NOMO-1 (cell line): ENCODE measurements around the gene PAK1.

Experiments
- DNase-seq, 2 experiments: peaks; one replicate each; lab custom pipeline; 2025; ENCODE audit not compliant: unreplicated experiment in 2 of 2; lab: John Stamatoyannopoulos, UW

The PAK1 gene

DNA sequence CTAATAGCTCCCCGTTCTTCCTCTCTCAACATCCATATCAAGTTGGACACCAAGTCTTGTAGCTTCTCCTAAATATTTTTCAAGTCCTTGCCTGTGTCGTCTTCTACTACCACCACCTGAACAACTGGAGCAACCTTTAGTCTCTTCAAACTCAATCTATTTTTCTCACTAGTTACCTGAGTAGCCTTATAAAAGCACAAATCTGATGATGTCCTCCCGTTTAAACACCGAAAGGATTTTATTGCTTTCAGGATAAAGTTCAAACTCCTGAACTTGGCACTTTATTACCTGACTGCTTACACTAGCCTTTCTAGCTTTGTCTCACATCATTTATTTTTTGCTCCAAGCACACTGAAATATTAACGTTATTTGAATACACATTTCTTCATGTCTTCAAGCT is 1.3 kb upstream of the PAK1 start:
- DNase-seq = no peak

DNA sequence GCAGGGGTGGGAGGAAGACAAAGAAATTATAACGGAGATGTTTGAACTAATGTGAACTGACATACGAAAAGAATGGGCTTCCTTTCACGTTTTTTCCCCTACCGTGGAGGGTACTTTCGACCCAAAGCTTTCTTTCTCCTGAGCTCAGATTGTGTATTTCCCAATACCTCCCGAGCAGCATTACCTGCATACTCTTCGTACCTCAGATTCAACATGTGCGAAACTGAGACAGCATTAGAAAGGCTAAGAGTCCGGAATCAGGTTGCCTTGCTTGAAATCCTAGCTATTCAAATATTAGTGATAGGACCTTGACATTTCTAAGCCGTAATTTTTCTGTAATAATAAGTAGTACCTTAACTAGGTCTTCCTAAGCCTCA is 778 bp upstream of the PAK1 start:
- no peak for DNase-seq

DNA sequence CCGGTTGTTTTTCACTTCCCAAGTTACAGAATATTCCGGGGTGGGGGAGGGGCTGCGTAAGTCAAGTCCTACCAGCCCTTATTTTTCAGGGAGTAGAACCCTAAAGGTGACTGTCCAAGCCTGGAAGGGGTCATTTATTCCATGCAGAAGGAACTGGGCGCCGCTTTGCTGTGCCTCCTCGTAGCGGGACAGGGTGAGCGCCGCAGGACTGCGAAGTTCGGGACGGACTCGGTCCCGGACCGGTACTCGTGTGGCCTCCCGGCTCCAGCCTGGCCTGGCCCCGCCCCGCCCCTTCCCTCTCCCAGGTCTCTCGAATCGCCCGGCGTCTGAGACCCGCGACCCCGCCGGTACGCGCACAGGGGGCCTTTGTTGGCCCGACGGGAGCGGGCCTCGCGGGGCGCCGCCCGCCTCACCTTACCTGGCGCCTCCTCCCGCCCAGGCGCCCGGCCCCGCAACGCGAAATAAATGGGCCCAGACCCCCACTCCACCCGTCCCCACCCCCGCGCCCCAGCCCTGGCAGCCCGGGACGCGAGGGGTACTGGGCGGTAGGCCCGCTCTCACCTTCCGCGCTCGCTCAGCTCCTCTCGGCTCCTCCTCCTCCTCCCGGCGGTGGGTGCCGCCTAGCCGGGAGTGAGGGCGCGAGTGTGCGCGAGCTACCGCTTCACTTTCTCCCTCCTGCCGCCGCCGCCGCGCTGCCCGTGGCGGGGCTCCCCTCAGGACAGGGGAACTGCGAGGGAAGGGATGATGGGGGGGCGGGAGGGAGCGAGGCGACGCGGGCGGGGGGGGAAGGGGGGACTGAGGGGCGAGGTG is 698 bp downstream of the PAK1 start:
- peak in 1 of 2 experiments; percentile 45 for DNase-seq

DNA sequence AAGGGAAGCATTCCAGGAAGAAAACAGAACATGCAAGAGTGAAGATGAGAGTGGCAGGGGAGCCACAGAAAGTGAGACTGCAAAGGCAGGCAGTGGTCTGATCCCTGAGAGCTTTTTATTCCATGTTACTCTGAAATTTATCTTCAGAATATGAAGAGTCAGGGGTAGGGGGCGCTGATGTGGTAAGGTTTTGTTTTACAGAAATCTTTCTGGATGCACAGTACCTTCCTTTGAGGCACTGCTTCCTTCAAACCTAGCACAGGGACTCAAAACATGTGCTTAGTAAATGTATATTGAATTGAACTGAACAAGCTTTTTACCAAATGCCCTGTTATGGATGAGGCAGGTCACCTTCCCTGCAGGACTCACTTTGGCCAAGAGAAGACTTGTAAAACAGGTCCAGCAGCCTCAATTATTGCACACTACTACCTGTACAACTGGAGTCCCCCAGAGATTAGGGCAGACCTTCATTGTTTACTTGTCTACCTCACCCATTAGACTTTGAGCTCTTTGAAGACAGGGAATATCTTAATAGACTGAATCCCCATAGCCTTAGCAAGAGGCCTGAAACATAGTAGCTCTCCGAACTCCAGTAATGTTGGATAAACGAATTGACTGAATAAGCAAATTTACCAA is 2.2 kb downstream of the PAK1 start:
- DNase-seq = peak; percentile 24 to 50

DNA sequence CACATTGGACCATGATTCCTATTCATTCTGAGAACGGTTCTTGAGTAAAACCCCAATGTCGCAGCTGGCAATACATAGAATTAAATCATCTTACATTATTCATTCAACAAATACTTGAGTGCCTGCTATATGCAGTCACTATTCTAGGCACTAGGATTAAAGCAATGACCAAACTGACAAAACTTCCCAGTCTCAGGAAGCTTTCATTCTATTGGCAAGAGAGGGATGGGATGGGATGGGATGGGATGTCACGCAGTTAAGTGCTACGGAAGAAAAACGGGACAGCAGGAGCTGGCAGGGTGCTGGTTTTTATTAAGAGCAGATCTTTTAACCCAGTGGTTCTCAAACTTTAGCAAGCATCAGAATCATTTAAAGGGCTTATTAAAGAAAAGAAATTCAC is 2.9 kb downstream of the PAK1 start:
- DNase-seq = no peak

DNA sequence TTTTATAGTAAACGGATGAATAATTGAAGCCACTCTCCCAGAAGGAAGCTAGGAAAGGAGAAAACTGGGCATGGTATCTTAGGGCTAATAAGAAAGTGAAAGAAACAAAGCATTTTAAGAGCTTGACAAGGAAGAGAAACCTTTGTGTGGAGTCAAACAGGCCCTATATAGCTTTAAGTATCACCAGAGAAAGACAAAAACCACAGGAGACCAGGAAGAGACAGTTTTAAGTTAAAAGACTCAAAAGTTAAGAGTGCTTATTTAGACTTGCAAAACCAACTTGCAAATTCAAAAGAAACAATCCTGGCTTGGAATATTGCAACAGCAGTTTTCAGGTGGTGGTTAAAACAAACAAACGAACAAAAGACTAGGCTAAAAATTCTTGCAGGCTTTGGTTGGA is 3.4 kb downstream of the PAK1 start:
- DNase-seq = peak; percentile 36 to 40

DNA sequence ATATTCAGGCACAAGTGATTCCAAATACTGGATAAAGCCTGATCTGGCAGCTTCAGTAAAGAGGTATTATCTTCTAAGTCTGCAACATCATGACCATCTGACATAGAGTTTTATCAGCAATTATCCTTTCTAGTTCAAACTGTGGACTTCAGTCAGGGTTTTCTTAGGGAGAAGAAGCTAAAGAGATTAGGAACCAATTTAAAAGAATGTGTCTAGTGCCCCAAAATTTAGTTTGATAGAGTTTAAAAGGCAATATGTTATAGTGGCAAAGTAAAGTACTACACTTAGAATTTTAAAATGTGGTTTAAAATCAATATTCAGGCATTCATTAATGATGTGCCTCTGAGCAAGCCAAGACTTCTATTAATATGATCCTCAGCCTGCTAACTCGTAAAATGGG is 5.4 kb downstream of the PAK1 start:
- DNase-seq = no peak

DNA sequence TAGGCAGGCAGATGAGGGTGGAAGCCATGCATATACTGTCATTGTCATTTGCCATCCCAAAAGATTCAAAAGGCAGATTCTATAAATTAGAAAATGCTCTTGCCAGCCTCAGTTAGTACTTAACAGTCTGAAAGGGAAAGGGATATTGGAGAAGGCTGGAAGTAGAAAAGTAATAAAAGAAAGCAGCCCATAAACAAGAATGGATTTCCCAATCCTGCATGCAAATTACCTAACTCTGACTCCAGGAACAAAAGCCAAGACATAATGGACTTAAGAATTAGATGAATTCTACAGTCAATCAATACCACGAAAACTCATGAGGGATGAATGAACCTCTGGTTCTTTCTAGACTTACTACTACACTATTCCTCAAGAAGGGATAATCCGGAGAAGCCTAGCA is 5.9 kb downstream of the PAK1 start:
- DNase-seq = peak; percentile 28 to 41

DNA sequence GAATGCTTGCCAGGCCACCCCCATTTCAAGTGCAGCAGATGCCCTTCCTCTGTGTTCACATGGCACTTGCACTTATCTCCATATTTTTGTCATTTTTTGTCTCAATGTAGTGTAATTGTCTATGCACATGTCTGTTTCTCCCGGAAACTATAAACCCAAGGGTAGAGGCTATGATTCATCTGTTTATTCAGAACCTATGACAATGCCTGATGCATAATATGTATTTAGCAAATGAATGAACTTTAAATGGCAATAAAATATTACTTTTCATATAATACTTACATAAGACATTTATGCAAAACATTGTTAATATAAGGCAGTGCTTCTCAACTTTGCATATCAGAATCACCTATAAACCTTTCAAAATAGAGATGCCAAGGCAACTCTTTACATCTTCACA is 6.7 kb downstream of the PAK1 start:
- no peak for DNase-seq

DNA sequence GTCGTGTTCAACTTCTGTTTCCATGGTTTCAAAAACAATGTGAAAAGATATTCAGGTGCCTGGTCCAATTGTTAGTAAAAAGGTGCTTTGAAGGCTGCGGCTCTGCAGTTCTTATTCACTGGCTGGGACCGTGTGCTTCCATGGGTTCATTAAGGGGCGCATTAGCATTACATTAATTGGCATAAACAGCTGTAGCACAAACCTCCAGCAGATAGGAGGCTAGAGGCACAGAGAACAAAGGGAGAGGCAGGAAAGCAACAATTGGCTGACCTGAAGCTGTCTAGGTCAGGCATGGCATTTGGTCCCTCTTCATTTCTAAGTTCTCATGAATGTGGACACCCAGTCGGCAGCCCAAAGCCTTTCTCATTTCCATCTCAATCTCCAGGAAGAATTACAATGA is 16.6 kb downstream of the PAK1 start:
- no peak for DNase-seq

DNA sequence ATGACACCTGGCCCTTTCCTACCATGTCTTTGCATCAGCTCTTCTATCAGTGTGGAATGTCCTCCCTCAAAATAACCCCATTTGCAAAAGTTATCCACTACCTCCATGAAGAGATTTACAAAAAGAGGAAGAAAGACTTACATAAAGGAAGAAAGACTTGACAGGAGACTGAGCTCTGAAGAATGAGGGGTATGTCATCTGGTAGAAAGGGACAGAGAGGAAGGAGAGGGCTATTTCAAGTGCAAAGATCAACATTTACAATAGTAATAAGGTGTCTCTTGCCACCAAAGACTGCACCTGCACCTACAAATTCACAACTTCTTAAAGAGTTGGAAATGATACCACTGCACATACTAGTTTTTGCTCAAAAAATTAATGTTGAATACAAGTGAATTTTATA is 18.2 kb downstream of the PAK1 start:
- peak; percentile 68 to 86 for DNase-seq

DNA sequence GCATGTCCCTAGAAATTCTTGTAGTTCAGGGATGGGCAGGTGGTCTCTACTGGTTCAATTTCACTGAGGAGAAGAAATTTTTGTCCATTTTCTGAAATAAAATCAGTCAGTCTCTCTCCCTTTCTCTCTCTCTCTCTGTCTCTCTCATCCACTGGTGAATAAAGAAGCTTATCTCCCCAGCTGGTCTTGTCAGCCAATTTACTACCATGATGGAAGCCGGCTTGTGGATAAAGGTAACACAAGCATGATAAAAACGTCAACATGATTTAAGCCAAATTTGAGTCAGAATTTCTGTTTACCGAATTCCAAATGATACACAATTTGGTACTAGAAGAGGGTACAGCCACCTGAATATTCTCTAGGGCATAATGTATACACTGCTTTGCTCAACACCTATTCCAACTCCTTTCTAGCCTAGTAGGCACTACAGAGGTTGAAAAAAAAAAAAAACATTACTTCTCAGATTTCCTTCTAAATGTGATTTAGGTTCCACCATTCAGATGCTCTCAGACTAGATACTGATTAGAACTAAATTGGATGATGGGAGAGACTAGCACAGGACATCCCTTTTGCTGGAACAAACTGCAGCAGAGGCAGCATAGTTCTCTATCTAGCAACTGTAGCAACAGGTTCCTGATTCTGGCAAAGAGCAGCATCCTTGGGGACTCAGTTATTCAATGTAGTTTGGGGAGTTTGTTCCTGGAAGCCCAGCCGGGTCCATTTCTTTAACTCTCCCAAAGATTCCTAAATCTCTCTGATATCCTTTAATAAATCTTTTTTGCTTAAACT is 18.8 kb downstream of the PAK1 start:
- DNase-seq = no peak

DNA sequence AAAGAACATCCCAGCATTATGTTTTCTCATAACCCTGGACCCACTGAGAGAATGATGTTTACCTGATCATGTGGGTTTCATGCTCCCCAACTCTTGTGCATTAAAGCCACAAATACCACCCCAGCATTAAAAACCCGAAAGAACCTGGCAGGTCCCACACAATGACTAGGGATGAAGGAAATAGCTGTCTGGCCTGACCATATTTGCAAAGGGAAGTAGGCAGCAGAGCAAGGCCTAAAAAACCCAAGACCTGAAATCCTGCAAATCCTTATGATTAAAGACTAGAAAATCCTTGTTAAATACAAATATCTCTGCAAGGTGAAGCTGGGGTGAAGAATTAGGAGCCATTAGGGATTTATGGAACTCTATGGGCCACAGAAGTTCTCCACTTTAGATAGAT is 23.7 kb downstream of the PAK1 start:
- DNase-seq = peak in 1 of 2 experiments; percentile 46

DNA sequence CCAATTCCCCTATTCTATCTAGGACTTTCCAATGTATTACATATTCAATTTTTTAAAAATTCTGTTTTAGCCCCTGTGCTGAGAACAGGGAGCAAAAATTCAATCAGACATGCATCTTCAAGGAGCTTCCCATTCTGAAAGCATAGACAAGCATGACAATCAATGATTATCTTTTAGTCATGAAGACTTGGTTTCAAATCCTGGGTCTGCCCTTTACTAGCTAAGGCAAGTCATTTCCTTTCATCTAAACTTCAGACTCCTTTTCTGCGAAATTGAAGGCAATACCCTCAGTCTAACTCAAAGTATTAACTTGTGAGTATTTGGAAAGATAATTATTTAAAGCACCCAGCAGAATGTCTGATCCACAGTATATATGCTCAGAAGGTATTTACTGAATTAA is 24.1 kb downstream of the PAK1 start:
- DNase-seq = no peak

DNA sequence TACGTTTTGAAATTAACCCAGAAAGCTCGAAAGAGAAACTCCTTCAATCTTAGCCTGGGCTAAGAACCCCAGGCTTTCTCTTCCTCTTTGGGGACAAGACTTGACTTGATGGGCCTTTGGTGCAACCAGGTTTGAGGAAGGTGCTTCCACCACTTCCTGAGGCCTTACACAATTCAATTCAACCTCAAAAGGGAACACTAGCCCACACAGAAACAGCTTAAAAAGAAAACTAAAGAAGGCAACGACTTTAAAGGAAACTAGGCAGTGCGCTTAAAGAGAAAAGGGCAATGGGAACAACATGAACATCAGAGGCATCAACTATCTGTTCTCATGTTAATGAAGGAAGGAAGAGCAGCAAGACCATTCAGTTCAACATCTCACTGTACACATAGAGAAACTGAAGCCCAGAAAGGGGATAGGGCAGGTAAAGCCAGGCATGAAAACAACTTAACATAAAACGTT is 24.8 kb downstream of the PAK1 start:
- DNase-seq = peak; percentile 94 to 97

DNA sequence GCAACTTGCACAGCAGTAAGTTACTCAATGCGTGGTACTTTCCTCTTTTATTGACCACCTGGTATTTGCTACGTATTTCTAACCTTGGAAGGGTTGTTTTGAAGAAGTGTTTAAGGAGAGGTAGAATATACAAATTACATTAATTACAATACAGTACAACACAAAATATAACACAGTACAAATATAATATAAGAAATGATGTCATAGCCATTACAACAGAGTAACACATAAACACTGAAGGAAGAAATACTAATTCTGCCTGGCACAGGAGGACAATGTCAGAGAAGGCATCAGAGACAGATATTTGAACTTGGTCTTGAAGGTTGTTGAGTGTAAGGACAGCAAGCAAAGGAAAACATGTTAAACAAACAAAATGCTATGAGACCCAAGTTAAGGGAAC is 25.6 kb downstream of the PAK1 start:
- no peak for DNase-seq

DNA sequence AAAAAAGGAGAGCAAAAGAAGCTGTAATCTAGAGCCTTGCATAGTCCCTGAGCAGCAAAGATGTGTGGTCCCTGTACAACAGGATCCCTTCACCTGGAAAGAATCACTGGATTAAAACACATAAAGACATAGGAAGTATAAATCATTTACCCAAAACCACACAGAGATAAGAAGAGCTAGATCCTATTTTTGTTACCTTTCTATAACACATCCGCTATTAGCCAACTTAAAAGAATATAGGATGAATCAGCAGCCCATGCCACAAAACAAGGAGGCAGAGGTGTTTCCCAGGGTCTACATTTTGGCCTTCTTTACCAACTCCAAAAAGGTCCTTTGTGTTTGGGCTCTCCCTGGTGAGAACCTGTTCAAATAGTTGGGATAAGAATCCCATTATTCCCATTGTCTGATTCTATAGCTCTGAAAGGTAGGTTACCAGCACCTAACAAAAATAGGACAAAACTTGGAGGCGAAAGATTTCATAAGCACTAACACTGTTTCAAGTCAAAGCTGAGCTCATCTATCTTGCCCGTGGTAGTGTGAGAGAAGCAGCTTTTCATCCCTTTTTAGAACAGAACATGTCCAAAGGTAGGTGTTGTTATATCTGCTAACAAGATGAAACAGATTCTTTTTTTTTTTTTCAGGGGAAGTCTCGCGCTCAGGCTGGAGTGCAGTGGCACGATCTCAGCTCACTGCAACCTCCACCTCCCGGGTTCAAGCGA is 26.8 kb downstream of the PAK1 start:
- peak; percentile 46 to 66 for DNase-seq

DNA sequence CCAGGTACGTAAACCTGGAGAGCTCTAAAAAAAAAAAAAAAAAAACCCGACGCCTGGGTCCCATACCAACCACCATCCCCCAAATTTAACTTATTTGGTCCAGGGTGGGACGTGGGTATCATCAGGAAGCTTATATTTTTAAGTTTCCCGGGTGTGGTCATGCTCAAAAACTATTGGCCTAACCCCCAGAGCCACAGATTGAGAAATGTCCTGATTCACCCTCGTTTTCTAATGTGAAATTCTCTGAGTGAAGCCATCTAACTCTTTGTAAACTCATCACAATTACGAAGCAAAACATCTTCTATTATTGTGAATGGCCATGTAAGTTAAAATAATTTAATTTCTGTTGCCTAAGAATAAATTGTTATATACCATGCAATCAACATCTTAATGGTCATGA is 29.6 kb downstream of the PAK1 start:
- DNase-seq = peak; percentile 69 to 74

DNA sequence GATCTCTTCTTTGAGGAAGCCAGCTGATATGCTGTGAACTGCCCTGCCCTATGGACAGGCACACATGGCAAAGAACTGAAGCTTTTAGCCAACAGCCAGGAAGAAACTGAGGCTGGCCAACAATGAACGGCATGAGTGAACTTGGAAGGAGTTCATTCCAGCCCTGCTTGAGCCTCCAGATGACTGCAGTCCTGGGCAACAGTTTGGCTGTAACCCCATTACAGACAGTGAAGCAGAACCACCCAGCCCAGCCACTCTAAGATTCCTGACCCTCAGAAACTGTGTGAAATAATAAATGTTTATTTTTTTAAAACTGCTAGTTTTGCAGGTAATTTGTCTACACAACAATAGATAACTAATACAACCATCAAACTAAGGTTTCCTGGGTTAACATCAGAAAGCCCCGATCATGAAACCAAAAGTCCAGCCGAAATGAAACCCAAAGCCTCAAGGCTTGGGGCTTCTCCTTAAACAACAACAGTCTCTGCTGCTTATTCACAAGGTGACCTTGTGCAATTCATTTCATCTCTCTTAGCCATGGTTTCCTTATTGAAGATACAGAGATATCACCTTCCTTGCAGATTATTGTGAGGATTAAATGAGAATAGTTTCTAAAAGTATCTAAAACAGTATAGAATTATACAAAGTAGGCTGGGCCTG is 31.4 kb downstream of the PAK1 start:
- DNase-seq = no peak

DNA sequence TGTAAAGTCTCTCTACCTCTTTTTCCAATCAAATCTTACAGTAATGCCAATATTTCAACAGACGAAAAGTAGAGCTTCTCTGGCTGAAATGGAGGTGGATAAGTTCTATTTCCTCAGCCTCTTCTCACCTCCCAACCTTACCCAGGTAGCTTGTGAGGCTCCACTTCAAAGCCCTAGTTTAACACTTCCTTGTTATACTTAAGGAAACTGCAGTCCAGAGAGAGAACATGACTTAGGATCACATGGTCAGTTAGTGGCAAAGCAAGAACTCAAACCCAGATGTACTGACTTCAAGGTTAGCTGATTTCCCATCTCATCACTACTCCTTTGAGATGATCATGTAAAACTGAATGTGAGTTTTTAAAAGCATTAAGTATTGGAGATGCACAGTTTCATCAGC is 32.5 kb downstream of the PAK1 start:
- DNase-seq = no peak
